Loucy (cell line): ENCODE measurements around the gene GMPPB.

ENCODE experiments used
- H2AFZ ChIP-seq: fragments of 200-600 bp; sonication (generic); 2 replicates; pipeline ENCODE4 v1.6.0; 2016; ENCODE audit warnings: antibody characterized with exemption, mild to moderate bottlenecking, low read length, moderate library complexity
- H3F3A ChIP-seq: fragments of 200-600 bp; 2 replicates; pipeline ENCODE4 v1.6.0; 2016; ENCODE audit warnings: antibody characterized with exemption, low read depth, mild to moderate bottlenecking
- H3K27me3 ChIP-seq: fragments of 200-600 bp; sonication (generic); 2 replicates; pipeline ENCODE4 v1.6.1; 2014; ENCODE audit warnings: low read length, mild to moderate bottlenecking; ENCODE audit not compliant: insufficient read depth, poor library complexity, severe bottlenecking
- H3K36me3 ChIP-seq: fragments of 200-600 bp; sonication (generic); 2 replicates; pipeline ENCODE4 v1.6.1; 2016; ENCODE audit warnings: low read length; ENCODE audit not compliant: insufficient read depth
- H3K4me1 ChIP-seq: fragments of 200-600 bp; sonication (generic); 2 replicates; pipeline ENCODE4 v1.5.1; 2014; ENCODE audit warnings: low read length, mild to moderate bottlenecking; ENCODE audit not compliant: insufficient read depth, poor library complexity, severe bottlenecking
- H3K4me2 ChIP-seq: fragments of 200-600 bp; sonication (generic); 2 replicates; pipeline ENCODE4 v1.6.0; 2014; ENCODE audit warnings: antibody characterized with exemption, low read length, low read depth, mild to moderate bottlenecking; ENCODE audit not compliant: poor library complexity, severe bottlenecking
- H3K4me3 ChIP-seq: fragments of 200-600 bp; sonication (generic); 2 replicates; pipeline ENCODE4 v1.5.1; 2014; ENCODE audit warnings: low read length, mild to moderate bottlenecking, mixed read lengths; ENCODE audit not compliant: poor library complexity, severe bottlenecking
- H3K79me2 ChIP-seq: fragments of 200-600 bp; sonication (generic); 2 replicates; pipeline ENCODE4 v1.6.1; 2014; ENCODE audit warnings: low read length; ENCODE audit not compliant: insufficient read depth
- H3K9ac ChIP-seq: fragments of 200-600 bp; sonication (generic); 2 replicates; pipeline ENCODE4 v1.6.0; 2014; ENCODE audit warnings: mild to moderate bottlenecking, low read depth, low read length, moderate library complexity; ENCODE audit not compliant: poor library complexity, severe bottlenecking
- H3K9me2 ChIP-seq: fragments of 200-600 bp; sonication (generic); replicated peaks from 2 replicates; pipeline ENCODE4 v1.6.1; 2016; ENCODE audit warnings: low read depth, low read length, mixed read lengths
- H3K9me3 ChIP-seq: fragments of 200-600 bp; sonication (generic); 2 replicates; pipeline ENCODE4 v1.6.1; 2014; ENCODE audit warnings: mild to moderate bottlenecking, antibody characterized with exemption, low read length, low read depth; ENCODE audit not compliant: insufficient read depth
- H4K20me1 ChIP-seq: fragments of 200-600 bp; sonication (generic); 2 replicates; pipeline ENCODE4 v1.6.0; 2014; ENCODE audit warnings: antibody characterized with exemption, low read length, mild to moderate bottlenecking; ENCODE audit not compliant: insufficient read depth, poor library complexity, severe bottlenecking
- CTCF ChIP-seq: fragments of 200-600 bp; sonication (generic); conservative IDR thresholded peaks from 2 replicates; pipeline ENCODE4 v1.5.1; 2014; ENCODE audit warnings: mild to moderate bottlenecking, antibody characterized with exemption, low read length
- EZH2phosphoT487 ChIP-seq: fragments of 200-600 bp; IDR thresholded peaks from 2 replicates; pipeline ENCODE4 v1.6.1; 2018; ENCODE audit warnings: antibody characterized with exemption, mild to moderate bottlenecking, moderate library complexity, borderline replicate concordance

The GMPPB gene

DNA sequence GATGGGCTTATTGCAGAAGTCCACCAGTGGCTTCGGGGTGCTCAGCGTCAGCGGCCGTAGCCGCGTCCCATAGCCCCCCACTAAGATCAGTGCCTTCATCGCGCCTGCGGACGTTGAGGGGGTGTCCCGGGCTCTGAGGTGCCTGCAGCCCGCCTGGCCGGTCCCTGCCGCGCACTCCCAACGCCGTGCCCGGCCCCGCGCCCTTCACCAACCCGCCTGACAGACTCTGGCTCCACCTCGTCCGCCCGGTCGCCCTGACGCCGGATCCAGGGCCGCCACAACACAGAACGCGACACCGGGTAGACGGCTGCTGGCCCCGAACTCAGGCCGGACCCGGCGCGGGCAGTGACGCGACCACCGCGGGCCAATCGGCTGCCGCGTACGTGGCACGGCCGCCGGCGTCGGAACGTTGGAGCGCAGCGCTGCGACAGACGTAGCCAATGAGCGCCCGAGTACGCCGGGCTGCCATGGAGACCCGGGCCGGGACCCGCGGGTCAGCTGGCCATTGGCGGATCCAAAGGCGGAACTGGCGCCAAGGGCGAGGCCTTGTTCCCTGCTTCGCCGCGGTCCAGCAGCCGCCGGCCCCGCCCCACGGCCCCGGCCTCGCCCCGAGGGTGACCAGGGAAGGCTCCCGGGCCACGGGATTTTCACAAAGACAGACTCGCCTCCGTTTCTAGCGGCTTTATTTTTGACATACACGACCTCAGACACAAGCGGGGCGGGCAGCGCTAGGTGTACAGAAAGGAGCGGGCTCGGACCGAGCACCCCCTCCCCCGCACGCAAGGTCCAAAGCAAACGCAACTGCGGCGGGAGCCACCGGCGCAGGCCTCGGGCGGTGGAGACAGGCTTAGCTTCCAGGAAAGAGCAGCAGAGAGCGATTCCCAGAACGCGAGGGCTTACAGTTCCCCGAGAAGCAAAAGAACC is at the start of gene GMPPB:
TSS of gene GMPPB (minus strand) at position 324 of the 924 bp plus-strand sequence. CDS start at position 99, 225 bp downstream.
- Histone ChIP-seq H3K4me2 (peak within 1 kb of the TSS; percentile 95), H3K9me3 (no peaks in the 10 kb centered on the region), H2AFZ (peak within 1 kb of the TSS; percentile 95), H3F3A (no peaks in the 10 kb centered on the region), H3K9me2 (no peaks in the 10 kb centered on the region), H3K4me1 (peaks cover 17% of the 10 kb centered on the region), H3K27me3 (no peaks in the 10 kb centered on the region), H4K20me1 (peaks cover 14% of the 10 kb centered on the region), H3K79me2 (peaks cover 19% of the 10 kb centered on the region), H3K36me3 (peaks cover 27% of the 10 kb centered on the region; the same call in 1 of the 2 replicates), H3K4me3 (peak within 1 kb of the TSS; percentile 89), H3K9ac (peak within 1 kb of the TSS; percentile 95)
- no peak for TF ChIP-seq CTCF
- TF ChIP-seq EZH2phosphoT487: no peak

GRCh38 chr3:49772703-49773102 is 49.0 kb upstream of the GMPPB start:
- Histone ChIP-seq H3F3A (0 out of 2 replicates have a peak, but pooled peaks cover 3% of the 10 kb centered on the region), H3K9me3 (no peaks in the 10 kb centered on the region), H3K36me3 (peaks cover 3% of the 10 kb centered on the region; the same call in 1 of the 2 replicates), H3K4me3 (no peak overlapping the region), H3K9ac (no peak overlapping the region), H3K9me2 (no peaks in the 10 kb centered on the region), H3K27me3 (no peaks in the 10 kb centered on the region), H3K4me1 (peaks cover 4% of the 10 kb centered on the region), H3K4me2 (no peak overlapping the region), H4K20me1 (peaks cover 23% of the 10 kb centered on the region), H2AFZ (no peak overlapping the region), H3K79me2 (peaks cover 71% of the 10 kb centered on the region)
- TF ChIP-seq CTCF (no peak), EZH2phosphoT487 (no peak)

DNA sequence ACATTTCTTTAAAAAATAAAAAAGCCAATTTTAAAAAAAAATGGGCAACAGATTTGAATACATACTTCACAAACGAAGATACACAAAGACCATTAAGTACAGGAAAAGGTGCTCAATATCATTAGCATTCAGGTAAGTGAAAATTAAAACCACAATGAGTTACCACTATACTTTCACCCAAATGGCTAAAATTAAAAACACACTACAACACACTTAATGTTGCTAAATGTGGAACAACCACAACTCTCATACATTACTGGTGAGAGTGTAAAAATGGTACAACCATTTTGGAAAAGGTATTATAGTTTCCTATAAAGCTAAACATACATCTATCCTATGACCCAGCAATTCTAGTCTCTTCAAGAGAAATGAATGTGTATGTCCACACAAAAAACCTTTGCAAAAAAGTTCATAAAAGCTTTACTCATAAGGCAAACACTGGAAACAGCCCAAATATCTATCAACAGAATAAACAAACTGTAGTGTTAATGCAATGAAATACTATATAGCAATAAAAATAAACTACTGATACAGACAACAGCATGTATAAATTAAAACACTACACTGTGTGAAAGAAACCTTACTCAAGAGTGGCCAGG is 47.7 kb upstream of the GMPPB start:
- H3K79me2 ChIP-seq: peaks cover 72% of the 10 kb centered on the region
- H3F3A ChIP-seq: 0 out of 2 replicates have a peak, but pooled peaks cover 3% of the 10 kb centered on the region
- TF ChIP-seq EZH2phosphoT487 (no peak), CTCF (no peak)
- H3K9me3 ChIP-seq: no peaks in the 10 kb centered on the region
- no peak overlapping the region for H3K4me3 ChIP-seq
- peaks cover 3% of the 10 kb centered on the region; the same call in 1 of the 2 replicates for H3K36me3 ChIP-seq
- H4K20me1 ChIP-seq: peaks cover 23% of the 10 kb centered on the region
- no peak overlapping the region for H3K9ac ChIP-seq
- no peak overlapping the region for H2AFZ ChIP-seq
- peaks cover 4% of the 10 kb centered on the region for H3K4me1 ChIP-seq
- no peaks in the 10 kb centered on the region for H3K9me2 ChIP-seq
- no peaks in the 10 kb centered on the region for H3K27me3 ChIP-seq
- H3K4me2 ChIP-seq: no peak overlapping the region
